ENCODE results near the gene TNRC6B. TPM values are rescaled to one million over a fixed set of nuclear protein-coding genes. Genes with fewer than 3 reads are reported as not detected.
"Not testable (repeated sequence)": the region's sequence is repeated elsewhere in the genome, so short reads cannot be mapped to it uniquely, and the experiment has no call there.

TNRC6B gene
- total and polyA plus RNA-seq, 2 donors (not counting 1 experiment from before 2014, with no cell fraction given) = 5.7 to 17.8 TPM

DNA sequence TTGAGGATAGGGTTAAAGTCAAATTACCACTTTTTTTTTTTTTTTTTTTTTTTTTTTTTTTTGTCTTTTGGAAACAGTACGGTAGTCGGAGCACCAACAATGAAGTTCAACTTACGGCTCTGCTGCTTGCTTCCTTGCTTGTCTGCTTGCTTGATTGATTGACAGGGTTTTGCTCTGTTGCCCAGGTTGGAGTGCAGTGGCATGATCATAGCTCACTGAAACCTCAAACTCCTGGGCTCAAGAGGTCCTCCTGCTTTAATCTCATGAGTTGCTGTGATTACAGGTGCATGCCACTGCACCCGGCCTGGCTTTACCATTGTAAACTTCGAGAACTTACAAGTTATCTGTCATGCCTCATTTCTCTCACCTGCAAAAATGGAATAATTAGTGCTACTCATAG, 198.4 kb downstream of the TNRC6B start:
- TF ChIP-seq EZH2 (IDR thresholded peaks at IDR 0.05; ENCODE audit: low read length, missing control alignments) = no peak
- TF ChIP-seq, protein P1, sequence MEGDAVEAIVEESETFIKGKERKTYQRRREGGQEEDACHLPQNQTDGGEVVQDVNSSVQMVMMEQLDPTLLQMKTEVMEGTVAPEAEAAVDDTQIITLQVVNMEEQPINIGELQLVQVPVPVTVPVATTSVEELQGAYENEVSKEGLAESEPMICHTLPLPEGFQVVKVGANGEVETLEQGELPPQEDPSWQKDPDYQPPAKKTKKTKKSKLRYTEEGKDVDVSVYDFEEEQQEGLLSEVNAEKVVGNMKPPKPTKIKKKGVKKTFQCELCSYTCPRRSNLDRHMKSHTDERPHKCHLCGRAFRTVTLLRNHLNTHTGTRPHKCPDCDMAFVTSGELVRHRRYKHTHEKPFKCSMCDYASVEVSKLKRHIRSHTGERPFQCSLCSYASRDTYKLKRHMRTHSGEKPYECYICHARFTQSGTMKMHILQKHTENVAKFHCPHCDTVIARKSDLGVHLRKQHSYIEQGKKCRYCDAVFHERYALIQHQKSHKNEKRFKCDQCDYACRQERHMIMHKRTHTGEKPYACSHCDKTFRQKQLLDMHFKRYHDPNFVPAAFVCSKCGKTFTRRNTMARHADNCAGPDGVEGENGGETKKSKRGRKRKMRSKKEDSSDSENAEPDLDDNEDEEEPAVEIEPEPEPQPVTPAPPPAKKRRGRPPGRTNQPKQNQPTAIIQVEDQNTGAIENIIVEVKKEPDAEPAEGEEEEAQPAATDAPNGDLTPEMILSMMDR (conservative IDR thresholded peaks at IDR 0.05 in 1 of 2, IDR thresholded peaks at IDR 0.05 in 1 of 2; ENCODE audit: low read depth in 1 of 2, low read length in 2 of 2) = no peak
- no peaks in the 10 kb centered on the region for H3K36me3 ChIP-seq (ENCODE audit: control insufficient read depth, insufficient read depth, low read length)
- H3K27me3 ChIP-seq (ENCODE audit: control insufficient read depth, insufficient read depth, low read length) = no peaks in the 10 kb centered on the region
- H4K20me1 ChIP-seq (ENCODE audit: control insufficient read depth, extremely low read depth, insufficient read depth, low read length) = no peaks in the 10 kb centered on the region
- H3K9ac ChIP-seq (ENCODE audit: insufficient read depth, low read length) = no peak overlapping the region
- H3K4me3 ChIP-seq (replicated peaks in 1 of 4; ENCODE audit: control extremely low read depth in 1 of 4, insufficient read depth in 1 of 4, low read depth in 3 of 4, low read length in 4 of 4) = no peak overlapping the region
- H3K4me2 ChIP-seq (ENCODE audit: extremely low read depth, insufficient read depth, low read length) = no peak overlapping the region
- no peak overlapping the region for H2AFZ ChIP-seq (ENCODE audit: low read length)
- peaks cover 3% of the 10 kb centered on the region for H3K4me1 ChIP-seq (ENCODE audit: control insufficient read depth, extremely low read depth, insufficient read depth, low read length)
- DNase-seq (ENCODE audit: low read depth in 2 of 2) = no peak
- H3K79me2 ChIP-seq (ENCODE audit: control insufficient read depth, insufficient read depth, low read length) = peaks cover 21% of the 10 kb centered on the region
- H3K27ac ChIP-seq (ENCODE audit: insufficient read depth, low read length) = no peak overlapping the region
- H3K9me3 ChIP-seq (ENCODE audit: control insufficient read depth, insufficient read depth, low read depth, low read length) = no peaks in the 10 kb centered on the region

- H3K4me2 ChIP-seq (ENCODE audit: extremely low read depth, insufficient read depth, low read length) = no peak overlapping the region
- TF ChIP-seq, protein P1 (conservative IDR thresholded peaks at IDR 0.05 in 1 of 2, IDR thresholded peaks at IDR 0.05 in 1 of 2; ENCODE audit: low read depth in 1 of 2, low read length in 2 of 2) = no peak
- no peak for TF ChIP-seq EZH2 (IDR thresholded peaks at IDR 0.05; ENCODE audit: low read length, missing control alignments)
- peaks cover 3% of the 10 kb centered on the region for H3K4me1 ChIP-seq (ENCODE audit: control insufficient read depth, extremely low read depth, insufficient read depth, low read length)
- H3K9me3 ChIP-seq (ENCODE audit: control insufficient read depth, insufficient read depth, low read depth, low read length) = no peaks in the 10 kb centered on the region
- H3K27ac ChIP-seq (ENCODE audit: insufficient read depth, low read length) = no peak overlapping the region
- H3K79me2 ChIP-seq (ENCODE audit: control insufficient read depth, insufficient read depth, low read length) = peaks cover 21% of the 10 kb centered on the region
- no peak for DNase-seq (ENCODE audit: low read depth in 2 of 2)
- H3K36me3 ChIP-seq (ENCODE audit: control insufficient read depth, insufficient read depth, low read length) = no peaks in the 10 kb centered on the region
- no peak overlapping the region for H2AFZ ChIP-seq (ENCODE audit: low read length)
- no peaks in the 10 kb centered on the region for H3K27me3 ChIP-seq (ENCODE audit: control insufficient read depth, insufficient read depth, low read length)
- no peak overlapping the region for H3K4me3 ChIP-seq (replicated peaks in 1 of 4; ENCODE audit: control extremely low read depth in 1 of 4, insufficient read depth in 1 of 4, low read depth in 3 of 4, low read length in 4 of 4)
- H4K20me1 ChIP-seq (ENCODE audit: control insufficient read depth, extremely low read depth, insufficient read depth, low read length) = no peaks in the 10 kb centered on the region
- no peak overlapping the region for H3K9ac ChIP-seq (ENCODE audit: insufficient read depth, low read length)
Observed at GRCh38 chr22:40377931-40378330, 200.2 kb downstream of the TNRC6B start.

GRCh38 chr22:40378448-40378847, 200.7 kb downstream of the TNRC6B start:
- H3K9ac ChIP-seq (ENCODE audit: insufficient read depth, low read length); H3K4me2 ChIP-seq (ENCODE audit: extremely low read depth, insufficient read depth, low read length); DNase-seq (ENCODE audit: low read depth in 2 of 2); H3K36me3 ChIP-seq (ENCODE audit: control insufficient read depth, insufficient read depth, low read length); H3K4me1 ChIP-seq (ENCODE audit: control insufficient read depth, extremely low read depth, insufficient read depth, low read length); H4K20me1 ChIP-seq (ENCODE audit: control insufficient read depth, extremely low read depth, insufficient read depth, low read length); H2AFZ ChIP-seq (ENCODE audit: low read length); H3K27me3 ChIP-seq (ENCODE audit: control insufficient read depth, insufficient read depth, low read length); H3K9me3 ChIP-seq (ENCODE audit: control insufficient read depth, insufficient read depth, low read depth, low read length); H3K27ac ChIP-seq (ENCODE audit: insufficient read depth, low read length); H3K4me3 ChIP-seq (replicated peaks in 1 of 4; ENCODE audit: control extremely low read depth in 1 of 4, insufficient read depth in 1 of 4, low read depth in 3 of 4, low read length in 4 of 4): not testable (repeated sequence)
- peaks cover 21% of the 10 kb centered on the region for H3K79me2 ChIP-seq (ENCODE audit: control insufficient read depth, insufficient read depth, low read length)

Measured in fibroblast of lung (primary cell).